ENCODE data around the gene ITK.

ITK gene

GRCh38 chr5:157282150-157282549 lies 101.5 kb downstream of the ITK start:
- no peak for DNase-seq (ENCODE audit: low read depth)

GRCh38 chr5:157283434-157283833 lies 102.8 kb downstream of the ITK start:
- DNase-seq (ENCODE audit: low read depth), result no peak

GRCh38 chr5:157284458-157285212 lies 104.0 kb downstream of the ITK start:
- DNase-seq (ENCODE audit: low read depth), result no peak

- no peak for DNase-seq (ENCODE audit: low read depth)
Observed at GRCh38 chr5:157285310-157286035, 104.8 kb downstream of the ITK start.

- no peak for DNase-seq (ENCODE audit: low read depth)
Observed at GRCh38 chr5:157286761-157287211, 106.1 kb downstream of the ITK start.

- no peak for DNase-seq (ENCODE audit: low read depth)
Observed at GRCh38 chr5:157288405-157289163, 107.9 kb downstream of the ITK start.

GRCh38 chr5:157289164-157289819 lies 108.7 kb downstream of the ITK start:
- DNase-seq (ENCODE audit: low read depth), result no peak

- peak; percentile 87 for DNase-seq (ENCODE audit: low read depth)
Observed at GRCh38 chr5:157290156-157290980, 109.7 kb downstream of the ITK start.

- peak; percentile 60 for DNase-seq (ENCODE audit: low read depth)
Observed at GRCh38 chr5:157290981-157291711, 110.5 kb downstream of the ITK start.

- peak; percentile 36 for DNase-seq (ENCODE audit: low read depth)
Observed at GRCh38 chr5:157292599-157292998, 112.0 kb downstream of the ITK start.

GRCh38 chr5:157294407-157295091 lies 113.9 kb downstream of the ITK start:
- DNase-seq (ENCODE audit: low read depth), result peak; percentile 21

- DNase-seq (ENCODE audit: low read depth), result no peak
Observed at GRCh38 chr5:157295247-157295646, 114.6 kb downstream of the ITK start.

GRCh38 chr5:157300564-157300963 lies 119.9 kb downstream of the ITK start:
- no peak for DNase-seq (ENCODE audit: low read depth)

- no peak for DNase-seq (ENCODE audit: low read depth)
Observed at GRCh38 chr5:157301066-157301465, 120.4 kb downstream of the ITK start.

GRCh38 chr5:157303023-157303422 lies 122.4 kb downstream of the ITK start:
- DNase-seq (ENCODE audit: low read depth), result no peak

GRCh38 chr5:157303667-157304327 lies 123.2 kb downstream of the ITK start:
- no peak for DNase-seq (ENCODE audit: low read depth)

All from EH (cell line).